Smooth muscle cell (in vitro differentiated cells): ENCODE results near the gene ADAMTSL2. TPM values are rescaled to one million over a fixed set of nuclear protein-coding genes. Genes with fewer than 3 reads are reported as not detected.

Experiments used
- DNase-seq: peaks from one replicate; lab custom pipeline; 2025; ENCODE audit not compliant: unreplicated experiment; lab: John Stamatoyannopoulos, UW
- H2AFZ ChIP-seq: fragments of 200-600 bp; sonication (generic); 2 replicates; pipeline ENCODE4 v1.6.0; 2016; ENCODE audit warnings: antibody characterized with exemption, low read depth, mild to moderate bottlenecking
- H3F3A ChIP-seq: fragments of 200-600 bp; sonication (generic); 2 replicates; pipeline ENCODE4 v1.6.0; 2017; ENCODE audit warnings: antibody characterized with exemption, low read depth
- H3K27ac ChIP-seq: fragments of 200-600 bp; sonication (generic); 2 replicates; pipeline ENCODE4 v1.5.1; 2016; ENCODE audit warnings: low read depth, mild to moderate bottlenecking
- H3K27me3 ChIP-seq: fragments of 200-600 bp; sonication (generic); 2 replicates; pipeline ENCODE4 v1.6.1; 2016; ENCODE audit warnings: low read depth, mild to moderate bottlenecking
- H3K36me3 ChIP-seq: fragments of 200-600 bp; sonication (generic); 2 replicates; pipeline ENCODE4 v1.5.1; 2016; ENCODE audit warnings: low read depth
- H3K4me1 ChIP-seq: fragments of 200-600 bp; sonication (generic); 2 replicates; pipeline ENCODE4 v1.5.1; 2016; ENCODE audit warnings: low read depth
- H3K4me2 ChIP-seq: fragments of 200-600 bp; sonication (generic); 2 replicates; pipeline ENCODE4 v1.6.0; 2016; ENCODE audit warnings: mild to moderate bottlenecking
- H3K4me3 ChIP-seq: fragments of 200-600 bp; sonication (generic); 2 replicates; pipeline ENCODE4 v1.5.1; 2016; ENCODE audit warnings: mild to moderate bottlenecking
- H3K79me2 ChIP-seq: fragments of 200-600 bp; sonication (generic); 2 replicates; pipeline ENCODE4 v1.6.0; 2016; ENCODE audit warnings: low read depth, mild to moderate bottlenecking
- H3K9ac ChIP-seq: fragments of 200-600 bp; sonication (generic); 2 replicates; pipeline ENCODE4 v1.6.0; 2016; ENCODE audit warnings: low read depth
- H3K9me3 ChIP-seq: fragments of 200-600 bp; sonication (generic); replicated peaks from 2 replicates; pipeline ENCODE4 v1.5.1; 2016; ENCODE audit warnings: low read depth
- H4K20me1 ChIP-seq: fragments of 200-600 bp; sonication (generic); 2 replicates; pipeline ENCODE4 v1.6.0; 2016; ENCODE audit warnings: low read depth
- CTCF ChIP-seq: fragments of 200-600 bp; sonication (generic); IDR thresholded peaks from 2 replicates; pipeline ENCODE4 v1.5.1; 2017; ENCODE audit warnings: borderline replicate concordance, mild to moderate bottlenecking, antibody characterized with exemption; ENCODE audit not compliant: insufficient read depth, poor library complexity, severe bottlenecking
- WGBS: methylation state at CpG from one replicate; pipeline ENCODE4 v1.1.7; 2016; ENCODE audit warnings: low lambda C conversion rate; 5-methylcytosine and 5-hydroxymethylcytosine counted together
- polyA plus RNA-seq: library from polyadenylated mRNA; unstranded; fragments of >200 nt; fragmentation: Nextera tagmentation; extraction: Ambion mirVana; gene quantifications from 2 replicates; pipeline ENCODE4 v1.2.1, GENCODE V29; 2016
- total RNA-seq: library from RNA; depleted of rRNA; stranded (reverse); fragments of >200 nt; gene quantifications from 2 replicates; pipeline ENCODE4 v1.2.3, GENCODE V29; 2014

The ADAMTSL2 gene
- total and polyA plus RNA-seq, 2 experiments from 2014 or later = 8.1 to 10.5 TPM

- 80% methylated on average over 7 of the region's 7 CpGs for WGBS
- Histone ChIP-seq H3F3A (no peaks in the 10 kb centered on the region), H3K4me2 (no peak overlapping the region), H3K27ac (no peak overlapping the region), H3K27me3 (no peaks in the 10 kb centered on the region), H3K4me3 (no peak overlapping the region), H3K36me3 (no peaks in the 10 kb centered on the region), H4K20me1 (no peaks in the 10 kb centered on the region), H3K9ac (no peak overlapping the region), H3K79me2 (no peaks in the 10 kb centered on the region), H3K9me3 (no peaks in the 10 kb centered on the region), H3K4me1 (no peaks in the 10 kb centered on the region), H2AFZ (no peak overlapping the region)
- no peak for DNase-seq
- TF ChIP-seq CTCF = no peak
These were observed 16.9 kb downstream of the ADAMTSL2 start for GRCh38 chr9:133551446-133551845.

GRCh38 chr9:133552236-133552635 is 17.7 kb downstream of the ADAMTSL2 start:
- H3K27me3 ChIP-seq = no peaks in the 10 kb centered on the region
- WGBS = 79% methylated on average over 8 of the region's 8 CpGs

GRCh38 chr9:133553123-133553522 is 18.6 kb downstream of the ADAMTSL2 start:
- H3K4me2 ChIP-seq = no peak overlapping the region
- H3K79me2 ChIP-seq = no peaks in the 10 kb centered on the region
- H3K4me1 ChIP-seq = peaks cover 7% of the 10 kb centered on the region
- H4K20me1 ChIP-seq = no peaks in the 10 kb centered on the region
- H3K4me3 ChIP-seq = no peak overlapping the region
- DNase-seq = no peak
- H3K9me3 ChIP-seq = no peaks in the 10 kb centered on the region
- 93% methylated on average over 10 of the region's 10 CpGs for WGBS
- TF ChIP-seq CTCF = no peak
- H2AFZ ChIP-seq = no peak overlapping the region
- H3K9ac ChIP-seq = no peak overlapping the region
- H3F3A ChIP-seq = no peaks in the 10 kb centered on the region
- H3K27me3 ChIP-seq = no peaks in the 10 kb centered on the region
- H3K27ac ChIP-seq = no peak overlapping the region
- H3K36me3 ChIP-seq = no peaks in the 10 kb centered on the region

More at GRCh38 chr9:133552236-133552635, 17.7 kb downstream of the ADAMTSL2 start:
- no peak for DNase-seq
- no peaks in the 10 kb centered on the region for H3K4me1 ChIP-seq
- H3K9ac ChIP-seq = no peak overlapping the region
- no peak overlapping the region for H3K4me3 ChIP-seq
- TF ChIP-seq CTCF = no peak
- H3K36me3 ChIP-seq = no peaks in the 10 kb centered on the region
- H3K79me2 ChIP-seq = no peaks in the 10 kb centered on the region
- no peak overlapping the region for H3K4me2 ChIP-seq
- no peaks in the 10 kb centered on the region for H4K20me1 ChIP-seq
- no peak overlapping the region for H3K27ac ChIP-seq
- no peaks in the 10 kb centered on the region for H3F3A ChIP-seq
- no peaks in the 10 kb centered on the region for H3K9me3 ChIP-seq
- H2AFZ ChIP-seq = no peak overlapping the region

- no peak for DNase-seq
- H4K20me1 ChIP-seq = no peaks in the 10 kb centered on the region
- no peak overlapping the region for H3K4me3 ChIP-seq
- no peaks in the 10 kb centered on the region for H3K36me3 ChIP-seq
- no peaks in the 10 kb centered on the region for H3K9me3 ChIP-seq
- H3K4me2 ChIP-seq = no peak overlapping the region
- no peak overlapping the region for H3K27ac ChIP-seq
- peaks cover 16% of the 10 kb centered on the region for H3K4me1 ChIP-seq
- no peaks in the 10 kb centered on the region for H3F3A ChIP-seq
- no peak overlapping the region for H3K9ac ChIP-seq
- WGBS = 84% methylated on average over 28 of the region's 31 CpGs
- no peaks in the 10 kb centered on the region for H3K79me2 ChIP-seq
- no peak for TF ChIP-seq CTCF
- H3K27me3 ChIP-seq = no peaks in the 10 kb centered on the region
- H2AFZ ChIP-seq = no peak overlapping the region
These were observed 19.6 kb downstream of the ADAMTSL2 start for GRCh38 chr9:133553973-133554713.
